ENCODE data around the gene TFDP3.

Gene TFDP3

GRCh38 chrX:133177202-133177601 lies 41.0 kb downstream of the TFDP3 start:
- H3K4me3 ChIP-seq (IDR thresholded peaks at IDR 0.05; ENCODE audit: insufficient read depth, low read depth, low read length) = no peak overlapping the region
- no peak overlapping the region for H2AFZ ChIP-seq (ENCODE audit: low read depth)
- TF ChIP-seq CTCF (conservative IDR thresholded peaks at IDR 0.05; ENCODE audit: low read depth, low read length) = no peak
- H4K20me1 ChIP-seq (ENCODE audit: insufficient read depth) = no peaks in the 10 kb centered on the region
- H3K79me2 ChIP-seq (ENCODE audit: insufficient read depth, low read depth) = no peaks in the 10 kb centered on the region
- H3K4me2 ChIP-seq = no peak overlapping the region
- no peaks in the 10 kb centered on the region for H3K36me3 ChIP-seq (ENCODE audit: insufficient read depth)
- H3K9ac ChIP-seq = no peak overlapping the region
- H3K27ac ChIP-seq = no peak overlapping the region
- H3K4me1 ChIP-seq (ENCODE audit: low read depth, poor library complexity, severe bottlenecking) = no peaks in the 10 kb centered on the region
- no peaks in the 10 kb centered on the region for H3K27me3 ChIP-seq (ENCODE audit: insufficient read depth, low read depth)

GRCh38 chrX:133175605-133176004 lies 42.5 kb downstream of the TFDP3 start:
- no peak overlapping the region for H2AFZ ChIP-seq (ENCODE audit: low read depth)
- H3K79me2 ChIP-seq (ENCODE audit: insufficient read depth, low read depth) = no peaks in the 10 kb centered on the region

GRCh38 chrX:133175162-133175561 lies 43.0 kb downstream of the TFDP3 start:
- Histone ChIP-seq H3K27ac (no peak overlapping the region), H3K4me3 (IDR thresholded peaks at IDR 0.05; ENCODE audit: insufficient read depth, low read depth, low read length) (no peak overlapping the region), H3K36me3 (ENCODE audit: insufficient read depth) (no peaks in the 10 kb centered on the region), H3K79me2 (ENCODE audit: insufficient read depth, low read depth) (no peaks in the 10 kb centered on the region), H3K9ac (no peak overlapping the region), H3K27me3 (ENCODE audit: insufficient read depth, low read depth) (no peaks in the 10 kb centered on the region), H3K4me1 (ENCODE audit: low read depth, poor library complexity, severe bottlenecking) (no peaks in the 10 kb centered on the region), H4K20me1 (ENCODE audit: insufficient read depth) (no peaks in the 10 kb centered on the region), H3K4me2 (no peak overlapping the region), H2AFZ (ENCODE audit: low read depth) (no peak overlapping the region)
- TF ChIP-seq CTCF (conservative IDR thresholded peaks at IDR 0.05; ENCODE audit: low read depth, low read length) = no peak

More at GRCh38 chrX:133175605-133176004, 42.5 kb downstream of the TFDP3 start:
- H3K9ac ChIP-seq = no peak overlapping the region
- H3K27me3 ChIP-seq (ENCODE audit: insufficient read depth, low read depth) = no peaks in the 10 kb centered on the region
- no peak overlapping the region for H3K4me2 ChIP-seq
- TF ChIP-seq CTCF (conservative IDR thresholded peaks at IDR 0.05; ENCODE audit: low read depth, low read length) = no peak
- H4K20me1 ChIP-seq (ENCODE audit: insufficient read depth) = no peaks in the 10 kb centered on the region
- H3K27ac ChIP-seq = no peak overlapping the region
- no peaks in the 10 kb centered on the region for H3K4me1 ChIP-seq (ENCODE audit: low read depth, poor library complexity, severe bottlenecking)
- H3K36me3 ChIP-seq (ENCODE audit: insufficient read depth) = no peaks in the 10 kb centered on the region
- H3K4me3 ChIP-seq (IDR thresholded peaks at IDR 0.05; ENCODE audit: insufficient read depth, low read depth, low read length) = no peak overlapping the region

- H3K4me2 ChIP-seq = no peak overlapping the region
- peak; percentile 41 for TF ChIP-seq CTCF (conservative IDR thresholded peaks at IDR 0.05; ENCODE audit: low read depth, low read length)
- H4K20me1 ChIP-seq (ENCODE audit: insufficient read depth) = no peaks in the 10 kb centered on the region
- no peaks in the 10 kb centered on the region for H3K79me2 ChIP-seq (ENCODE audit: insufficient read depth, low read depth)
- H3K4me3 ChIP-seq (IDR thresholded peaks at IDR 0.05; ENCODE audit: insufficient read depth, low read depth, low read length) = no peak overlapping the region
- no peak overlapping the region for H3K27ac ChIP-seq
- H3K9ac ChIP-seq = no peak overlapping the region
- H3K36me3 ChIP-seq (ENCODE audit: insufficient read depth) = no peaks in the 10 kb centered on the region
- no peak overlapping the region for H2AFZ ChIP-seq (ENCODE audit: low read depth)
- H3K27me3 ChIP-seq (ENCODE audit: insufficient read depth, low read depth) = no peaks in the 10 kb centered on the region
- H3K4me1 ChIP-seq (ENCODE audit: low read depth, poor library complexity, severe bottlenecking) = no peaks in the 10 kb centered on the region
Observed at GRCh38 chrX:133171962-133172708, 46.0 kb downstream of the TFDP3 start.
